Measurements from ENCODE around the gene KIAA0753.

GRCh38 chr17:6573982-6574686, 66.4 kb downstream of the KIAA0753 start:
- TF ChIP-seq CTCF (IDR thresholded peaks at IDR 0.05): no peak
- no peak for TF ChIP-seq POLR2A (IDR thresholded peaks at IDR 0.05)
